H9 (cell line): ENCODE data around the gene SPATS2. TPM values are rescaled to one million over a fixed set of nuclear protein-coding genes. Genes with fewer than 3 reads are reported as not detected.

Experiments
- DNase-seq: peaks from one replicate; pipeline ENCODE4 v3.0.0-alpha.2; 2017
- H2AFZ ChIP-seq: one replicate; pipeline ENCODE4 v1.6.1; 2013; ENCODE audit warnings: mild to moderate bottlenecking, low read length, control low read depth, moderate library complexity
- H2AK5ac ChIP-seq: 2 replicates; pipeline ENCODE4 v1.6.1; 2013; ENCODE audit warnings: low read length, control low read depth, mixed read lengths; ENCODE audit not compliant: insufficient read length
- H2BK120ac ChIP-seq: one replicate; pipeline ENCODE4 v1.6.1; 2013; ENCODE audit warnings: low read depth, mild to moderate bottlenecking, low read length, control low read depth, inconsistent platforms; ENCODE audit not compliant: poor library complexity, severe bottlenecking
- H2BK12ac ChIP-seq: 2 replicates; pipeline ENCODE4 v1.6.1; 2013; ENCODE audit warnings: low read length, control low read depth, mixed read lengths, low read depth; ENCODE audit not compliant: insufficient read length
- H2BK15ac ChIP-seq: 2 replicates; pipeline ENCODE4 v1.6.1; 2013; ENCODE audit warnings: low read depth, low read length, control low read depth
- H2BK20ac ChIP-seq: one replicate; pipeline ENCODE4 v1.6.1; 2013; ENCODE audit warnings: low read depth, mild to moderate bottlenecking, low read length, control low read depth, inconsistent platforms; ENCODE audit not compliant: poor library complexity, severe bottlenecking
- H2BK5ac ChIP-seq: 2 replicates; pipeline ENCODE4 v1.6.1; 2013; ENCODE audit warnings: low read length, control low read depth, mixed read lengths; ENCODE audit not compliant: insufficient read length
- H3K14ac ChIP-seq: 2 replicates; pipeline ENCODE4 v1.6.1; 2013; ENCODE audit warnings: low read length, control low read depth; ENCODE audit not compliant: insufficient read depth
- H3K18ac ChIP-seq: 2 replicates; pipeline ENCODE4 v1.6.1; 2013; ENCODE audit warnings: low read depth, mild to moderate bottlenecking, mixed read lengths, low read length, control low read depth; ENCODE audit not compliant: insufficient read length
- H3K23ac ChIP-seq: 2 replicates; pipeline ENCODE4 v1.6.1; 2013; ENCODE audit warnings: low read length, control low read depth, mixed read lengths, low read depth; ENCODE audit not compliant: insufficient read length
- H3K23me2 ChIP-seq: 2 replicates; pipeline ENCODE4 v1.6.1; 2013; ENCODE audit warnings: low read depth, mild to moderate bottlenecking, mixed read lengths, low read length, control low read depth; ENCODE audit not compliant: insufficient read length, poor library complexity, severe bottlenecking
- H3K27ac ChIP-seq: 2 replicates; pipeline ENCODE4 v1.5.1; 2013; ENCODE audit warnings: low read length, control low read depth, mixed read lengths, low read depth; ENCODE audit not compliant: insufficient read length
- H3K27me3 ChIP-seq: 2 replicates; pipeline ENCODE4 v1.6.1; 2013; ENCODE audit warnings: low read length, control low read depth, inconsistent platforms; ENCODE audit not compliant: insufficient read depth
- H3K4ac ChIP-seq: 2 replicates; pipeline ENCODE4 v1.6.1; 2013; ENCODE audit warnings: low read depth, mild to moderate bottlenecking, control low read depth, inconsistent platforms, low read length, moderate library complexity
- H3K4me1 ChIP-seq: 2 replicates; pipeline ENCODE4 v1.6.1; 2013; ENCODE audit warnings: low read length, control low read depth, inconsistent platforms; ENCODE audit not compliant: insufficient read depth
- H3K4me2 ChIP-seq: 2 replicates; pipeline ENCODE4 v1.6.1; 2013; ENCODE audit warnings: low read length, control low read depth, mixed read lengths; ENCODE audit not compliant: insufficient read length, insufficient read depth
- H3K56ac ChIP-seq: 2 replicates; pipeline ENCODE4 v1.6.1; 2013; ENCODE audit warnings: low read depth, mild to moderate bottlenecking, mixed read lengths, low read length, control low read depth; ENCODE audit not compliant: insufficient read length
- H3K79me1 ChIP-seq: 2 replicates; pipeline ENCODE4 v1.6.1; 2013; ENCODE audit warnings: low read depth, mild to moderate bottlenecking, moderate library complexity, low read length, control low read depth, inconsistent platforms; ENCODE audit not compliant: insufficient read depth, poor library complexity, severe bottlenecking
- H3K79me2 ChIP-seq: 2 replicates; pipeline ENCODE4 v1.6.1; 2013; ENCODE audit warnings: low read length, control low read depth, inconsistent platforms; ENCODE audit not compliant: insufficient read depth
- H3K9ac ChIP-seq: 2 replicates; pipeline ENCODE4 v1.6.1; 2013; ENCODE audit warnings: low read length, control low read depth, mixed read lengths; ENCODE audit not compliant: insufficient read length; ENCODE audit errors: extremely low read depth
- H3K9me3 ChIP-seq: one replicate; pipeline ENCODE4 v1.6.1; 2013; ENCODE audit warnings: low read depth, low read length, inconsistent platforms; ENCODE audit not compliant: control insufficient read depth
- H3T11ph ChIP-seq: one replicate; pipeline ENCODE4 v1.6.1; 2013; ENCODE audit warnings: mild to moderate bottlenecking, low read length, control low read depth, inconsistent platforms
- H4K20me1 ChIP-seq: one replicate; pipeline ENCODE4 v1.6.1; 2013; ENCODE audit not compliant: control insufficient read depth, insufficient read length, insufficient read depth
- H4K5ac ChIP-seq: 2 replicates; pipeline ENCODE4 v1.6.1; 2013; ENCODE audit warnings: low read depth, mild to moderate bottlenecking, mixed read lengths, low read length, control low read depth; ENCODE audit not compliant: insufficient read length
- H4K8ac ChIP-seq: replicated peaks from 2 replicates; pipeline ENCODE4 v1.6.1; 2013; ENCODE audit warnings: low read length, control low read depth, mixed read lengths, low read depth; ENCODE audit not compliant: insufficient read length
- H4K91ac ChIP-seq: 2 replicates; pipeline ENCODE4 v1.6.1; 2013; ENCODE audit warnings: low read depth, mild to moderate bottlenecking, moderate library complexity, mixed read lengths, low read length, control low read depth; ENCODE audit not compliant: insufficient read length
- H3K27ac Mint-ChIP-seq, 3 experiments: 2 replicates in 2 of 3; 3 replicates in 1 of 3; pipeline ENCODE4 v1.8.0; 2020 to 2021; ENCODE audit warnings: mixed read lengths in 3 of 3, mild to moderate bottlenecking in 1 of 3, moderate library complexity in 1 of 3
- H3K27me3 Mint-ChIP-seq: 2 replicates; pipeline ENCODE4 v1.8.0; 2021; ENCODE audit warnings: low read depth, mild to moderate bottlenecking, moderate library complexity, mixed read lengths
- H3K36me3 Mint-ChIP-seq, 3 experiments: 2 replicates in 2 of 3; 3 replicates in 1 of 3; pipeline ENCODE4 v1.8.0; 2020 to 2021; ENCODE audit warnings: low read depth in 3 of 3, mixed read lengths in 3 of 3; ENCODE audit not compliant: insufficient read depth in 1 of 3
- H3K4me1 Mint-ChIP-seq, 2 experiments: 2 replicates each; pipeline ENCODE4 v1.8.0; 2020; ENCODE audit warnings: mixed read lengths in 2 of 2
- H3K4me3 Mint-ChIP-seq, 2 experiments: 2 replicates in 1 of 2; 3 replicates in 1 of 2; pipeline ENCODE4 v1.8.0; 2020 to 2021; ENCODE audit warnings: mild to moderate bottlenecking in 2 of 2, mixed read lengths in 2 of 2, moderate library complexity in 1 of 2
- H3K9me3 Mint-ChIP-seq, 2 experiments: 2 replicates in 1 of 2; 3 replicates in 1 of 2; pipeline ENCODE4 v1.8.0; 2020; ENCODE audit warnings: mild to moderate bottlenecking in 2 of 2, mixed read lengths in 2 of 2, moderate library complexity in 1 of 2
- CTCF ChIP-seq: fragments of 200-600 bp; sonication (generic); conservative IDR thresholded peaks from 3 replicates; pipeline ENCODE4 v1.8.0; 2021; ENCODE audit warnings: antibody characterized with exemption, mild to moderate bottlenecking
- WGBS: extraction: QIAGEN DNeasy Blood & Tissue Kit; methylation state at CpG from one replicate; pipeline ENCODE4 v1.1.7; 2013; ENCODE audit warnings: missing lambda C conversion rate, low lambda C conversion rate, mixed read lengths; ENCODE audit not compliant: insufficient read length; ENCODE audit errors: extremely low coverage; 5-methylcytosine and 5-hydroxymethylcytosine counted together
- total RNA-seq: library from RNA; stranded (reverse); gene quantifications from 2 replicates; pipeline ENCODE4 v1.2.1, GENCODE V29; 2021

The SPATS2 gene
- total RNA-seq, 1 experiment from 2014 or later = 17.1 TPM

GRCh38 chr12:49567302-49567610, 200.0 kb downstream of the SPATS2 start:
- Histone ChIP-seq H3K79me1 (peaks cover 3% of the 10 kb centered on the region), H4K20me1 (no peaks in the 10 kb centered on the region), H4K8ac (no peak overlapping the region), H3K9ac (peak overlapping the region; percentile 89), H2BK12ac (no peak overlapping the region), H3K18ac (no peak overlapping the region), H4K5ac (no peak overlapping the region), H3K4me2 (peak overlapping the region; percentile 74), H3K4me1 (no peaks in the 10 kb centered on the region), H3K56ac (no peak overlapping the region), H3K4ac (no peak overlapping the region), H3K27ac (no peak overlapping the region), H2BK15ac (no peak overlapping the region), H4K91ac (no peak overlapping the region), H2BK120ac (no peak overlapping the region), H2AFZ (no peak overlapping the region), H3K23me2 (peaks cover 6% of the 10 kb centered on the region), H2BK20ac (no peak overlapping the region), H2AK5ac (no peak overlapping the region), H3T11ph (no peak overlapping the region), H3K23ac (no peak overlapping the region), H3K14ac (peak overlapping the region; percentile 59; the same call in 1 of the 2 replicates), H3K9me3 (no peaks in the 10 kb centered on the region), H3K27me3 (no peaks in the 10 kb centered on the region), H2BK5ac (no peak overlapping the region), H3K79me2 (no peaks in the 10 kb centered on the region; the same call in 1 of the 2 replicates)
- Mint-ChIP-seq H3K27me3 (no peaks in the 10 kb centered on the region; the same call in 1 of the 2 replicates), H3K36me3 (peaks cover 20 to 42% (median 40%) of the 10 kb centered on the region in 3 experiments; a peak in 6 of 7 replicates), H3K27ac (peak overlapping the region; percentile 89 to 99 (median 99); a peak in 5 of 7 replicates), H3K9me3 (peaks cover 0 to 6% of the 10 kb centered on the region in 2 experiments; a peak in 3 of 5 replicates), H3K4me3 (peak overlapping the region; percentile 98 to 99), H3K4me1 (peaks cover 2 to 14% of the 10 kb centered on the region in 2 experiments)
- TF ChIP-seq CTCF = no peak
- no CpG with 5 or more reads among the region's 11 CpGs for WGBS
- no peak for DNase-seq
